K562 treated with DMSO at 1 percent for 4 hours (cell line): ENCODE data around the gene MAP2K5. TPM values are rescaled to one million over a fixed set of nuclear protein-coding genes. Genes with fewer than 3 reads are reported as not detected.

ENCODE experiments used
- total RNA-seq: library from RNA; unstranded; fragments of 300-600 nt; gene quantifications from 2 replicates; pipeline ENCODE4 v1.2.3, GENCODE V29; 2022; ENCODE audit not compliant: insufficient read depth

MAP2K5 gene
- 24.1 and 33.2 TPM in 2 replicates for total RNA-seq

GRCh38 chr15:67542420-67543347 lies at the start of gene MAP2K5:
MAP2K5 (plus strand) TSS chr15:67542703; CDS start chr15:67543336, 633 bp downstream.

GRCh38 chr15:67521029-67521782 lies 21.3 kb upstream of the MAP2K5 start, which contains the start of gene C15orf61:
C15orf61 (plus strand) TSS chr15:67521131; CDS start chr15:67521249, 118 bp downstream.

DNA sequence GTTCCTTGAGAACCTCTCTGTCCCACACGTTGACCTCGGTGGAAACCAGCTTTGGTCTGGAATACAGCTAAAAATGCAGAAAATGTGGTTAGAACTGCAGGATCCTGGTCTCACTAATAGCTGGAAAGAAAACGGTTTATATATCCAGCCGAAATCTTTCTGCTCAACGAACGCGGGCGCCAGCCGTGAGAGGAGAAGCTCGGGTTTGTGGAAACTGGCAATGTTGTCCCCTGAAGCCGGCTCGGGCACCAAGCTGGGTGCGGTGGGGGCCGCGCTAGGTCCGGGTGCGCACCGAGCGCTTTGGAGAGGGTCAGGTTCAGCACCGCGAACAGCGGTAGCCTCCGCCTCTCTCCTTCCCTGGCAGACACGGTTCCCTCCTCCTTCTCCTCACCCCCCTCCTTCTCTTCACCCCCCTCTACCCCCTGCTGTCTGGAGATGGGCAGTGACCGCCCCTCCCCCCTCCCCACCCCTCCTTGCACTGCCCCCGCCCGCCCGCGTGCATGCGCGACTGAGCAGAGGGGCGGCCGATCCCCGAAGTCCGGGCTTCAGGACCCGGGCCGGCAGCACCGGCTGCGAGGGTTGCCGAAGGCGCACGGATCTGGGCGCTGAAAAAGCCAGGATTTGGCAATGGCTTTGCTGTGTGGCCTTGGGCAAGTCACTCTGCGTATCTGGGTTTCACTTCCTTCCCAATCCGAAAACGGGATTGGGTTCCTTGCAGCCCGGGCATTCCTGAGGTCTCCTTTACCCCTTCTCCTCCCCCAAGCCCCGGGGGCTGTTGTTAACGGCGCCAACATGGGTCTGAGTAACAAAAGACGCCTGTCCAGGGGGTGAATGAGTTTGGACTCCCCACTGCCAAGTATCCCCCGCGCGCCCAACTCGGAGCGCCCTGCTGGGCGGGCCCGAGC lies 282.7 kb downstream of the MAP2K5 start, which contains the start of gene SKOR1:
TSS of gene SKOR1 (plus strand) at position 534 of the 905 bp plus-strand sequence. CDS start at position 628, 94 bp downstream.

GRCh38 chr15:67839929-67840748 lies 297.6 kb downstream of the MAP2K5 start, which contains the start of gene RNU6-1:
RNU6-1 (minus strand) TSS chr15:67840045.

Other genes with a start within 250 kb of the MAP2K5 start
- 3.8 and 5.1 TPM in 2 replicates for gene C15orf61, start 21.6 kb upstream of the MAP2K5 start, total RNA-seq